ENCODE data around the gene TOR3A. TPM values are rescaled to one million over a fixed set of nuclear protein-coding genes. Genes with fewer than 3 reads are reported as not detected.
A peak's percentile ranks its signal among the peaks of the same experiment; 100 is the strongest.

TOR3A gene
- total and polyA plus RNA-seq, 10 of the 15 experiments (the other 5 are each of a cell fraction or from before 2014, with no cell fraction given), result 8.6 to 87.9 (median 46.3) TPM

DNA sequence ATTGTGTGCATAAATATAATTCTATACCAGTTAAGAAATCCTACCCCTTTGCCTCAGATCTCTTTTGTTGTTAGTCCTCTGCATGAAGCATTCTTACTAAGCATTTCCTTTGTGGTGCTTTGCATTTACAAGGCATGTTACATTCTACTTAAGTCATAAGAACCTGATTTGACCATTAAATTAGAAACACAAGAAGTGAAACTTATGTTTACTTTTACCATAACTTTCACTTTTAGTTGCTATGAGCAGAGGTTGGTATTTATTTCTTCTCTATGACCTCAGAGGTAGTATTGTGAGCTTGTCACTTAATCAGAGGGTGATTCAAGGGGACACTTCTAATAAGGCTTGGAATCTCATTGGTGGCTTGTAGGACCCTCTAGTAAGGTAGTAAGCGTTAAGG, 47.1 kb upstream of the TOR3A start (continued):
- TF ChIP-seq, protein P1, sequence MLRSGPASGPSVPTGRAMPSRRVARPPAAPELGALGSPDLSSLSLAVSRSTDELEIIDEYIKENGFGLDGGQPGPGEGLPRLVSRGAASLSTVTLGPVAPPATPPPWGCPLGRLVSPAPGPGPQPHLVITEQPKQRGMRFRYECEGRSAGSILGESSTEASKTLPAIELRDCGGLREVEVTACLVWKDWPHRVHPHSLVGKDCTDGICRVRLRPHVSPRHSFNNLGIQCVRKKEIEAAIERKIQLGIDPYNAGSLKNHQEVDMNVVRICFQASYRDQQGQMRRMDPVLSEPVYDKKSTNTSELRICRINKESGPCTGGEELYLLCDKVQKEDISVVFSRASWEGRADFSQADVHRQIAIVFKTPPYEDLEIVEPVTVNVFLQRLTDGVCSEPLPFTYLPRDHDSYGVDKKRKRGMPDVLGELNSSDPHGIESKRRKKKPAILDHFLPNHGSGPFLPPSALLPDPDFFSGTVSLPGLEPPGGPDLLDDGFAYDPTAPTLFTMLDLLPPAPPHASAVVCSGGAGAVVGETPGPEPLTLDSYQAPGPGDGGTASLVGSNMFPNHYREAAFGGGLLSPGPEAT (IDR thresholded peaks at IDR 0.05; ENCODE audit: low read depth), result no peak; the same call in 1 of the 2 replicates
- no peak for TF ChIP-seq ESRRA (IDR thresholded peaks at IDR 0.05; ENCODE audit: low read length)
- peak; percentile 83 for TF ChIP-seq TBL1XR1 (IDR thresholded peaks at IDR 0.05; ENCODE audit: low read depth, low read length)
- TF ChIP-seq ZNF217 (IDR thresholded peaks at IDR 0.05), result no peak
- TF ChIP-seq, protein P2, sequence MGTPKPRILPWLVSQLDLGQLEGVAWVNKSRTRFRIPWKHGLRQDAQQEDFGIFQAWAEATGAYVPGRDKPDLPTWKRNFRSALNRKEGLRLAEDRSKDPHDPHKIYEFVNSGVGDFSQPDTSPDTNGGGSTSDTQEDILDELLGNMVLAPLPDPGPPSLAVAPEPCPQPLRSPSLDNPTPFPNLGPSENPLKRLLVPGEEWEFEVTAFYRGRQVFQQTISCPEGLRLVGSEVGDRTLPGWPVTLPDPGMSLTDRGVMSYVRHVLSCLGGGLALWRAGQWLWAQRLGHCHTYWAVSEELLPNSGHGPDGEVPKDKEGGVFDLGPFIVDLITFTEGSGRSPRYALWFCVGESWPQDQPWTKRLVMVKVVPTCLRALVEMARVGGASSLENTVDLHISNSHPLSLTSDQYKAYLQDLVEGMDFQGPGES (IDR thresholded peaks at IDR 0.05), result no peak
- TF ChIP-seq, protein P3, sequence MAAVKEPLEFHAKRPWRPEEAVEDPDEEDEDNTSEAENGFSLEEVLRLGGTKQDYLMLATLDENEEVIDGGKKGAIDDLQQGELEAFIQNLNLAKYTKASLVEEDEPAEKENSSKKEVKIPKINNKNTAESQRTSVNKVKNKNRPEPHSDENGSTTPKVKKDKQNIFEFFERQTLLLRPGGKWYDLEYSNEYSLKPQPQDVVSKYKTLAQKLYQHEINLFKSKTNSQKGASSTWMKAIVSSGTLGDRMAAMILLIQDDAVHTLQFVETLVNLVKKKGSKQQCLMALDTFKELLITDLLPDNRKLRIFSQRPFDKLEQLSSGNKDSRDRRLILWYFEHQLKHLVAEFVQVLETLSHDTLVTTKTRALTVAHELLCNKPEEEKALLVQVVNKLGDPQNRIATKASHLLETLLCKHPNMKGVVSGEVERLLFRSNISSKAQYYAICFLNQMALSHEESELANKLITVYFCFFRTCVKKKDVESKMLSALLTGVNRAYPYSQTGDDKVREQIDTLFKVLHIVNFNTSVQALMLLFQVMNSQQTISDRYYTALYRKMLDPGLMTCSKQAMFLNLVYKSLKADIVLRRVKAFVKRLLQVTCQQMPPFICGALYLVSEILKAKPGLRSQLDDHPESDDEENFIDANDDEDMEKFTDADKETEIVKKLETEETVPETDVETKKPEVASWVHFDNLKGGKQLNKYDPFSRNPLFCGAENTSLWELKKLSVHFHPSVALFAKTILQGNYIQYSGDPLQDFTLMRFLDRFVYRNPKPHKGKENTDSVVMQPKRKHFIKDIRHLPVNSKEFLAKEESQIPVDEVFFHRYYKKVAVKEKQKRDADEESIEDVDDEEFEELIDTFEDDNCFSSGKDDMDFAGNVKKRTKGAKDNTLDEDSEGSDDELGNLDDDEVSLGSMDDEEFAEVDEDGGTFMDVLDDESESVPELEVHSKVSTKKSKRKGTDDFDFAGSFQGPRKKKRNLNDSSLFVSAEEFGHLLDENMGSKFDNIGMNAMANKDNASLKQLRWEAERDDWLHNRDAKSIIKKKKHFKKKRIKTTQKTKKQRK (IDR thresholded peaks at IDR 0.05; ENCODE audit: low read depth, low read length), result no peak
- TF ChIP-seq JUNB (IDR thresholded peaks at IDR 0.05), result peak; percentile 75
- no peak for TF ChIP-seq RELA (IDR thresholded peaks at IDR 0.05; ENCODE audit: borderline replicate concordance, partially characterized antibody)
- TF ChIP-seq RB1 (IDR thresholded peaks at IDR 0.05; ENCODE audit: borderline replicate concordance), result 0 out of 2 replicates have a peak, but pooled peaks have one; percentile 27
- TF ChIP-seq WRNIP1 (IDR thresholded peaks at IDR 0.05; ENCODE audit: borderline replicate concordance, low read depth, low read length), result no peak
- TF ChIP-seq NBN (IDR thresholded peaks at IDR 0.05), result peak; percentile 80; the same call in 1 of the 2 replicates
- TF ChIP-seq MXI1 (IDR thresholded peaks at IDR 0.05; ENCODE audit: low read depth, low read length), result no peak; the same call in 1 of the 2 replicates
- TF ChIP-seq PAX8 (IDR thresholded peaks at IDR 0.05), result no peak
- TF ChIP-seq SUZ12 (IDR thresholded peaks at IDR 0.05; ENCODE audit: unreplicated experiment), result no peak
- TF ChIP-seq BACH1 (IDR thresholded peaks at IDR 0.05; ENCODE audit: borderline replicate concordance), result no peak; the same call in 1 of the 2 replicates
- no peak for TF ChIP-seq ZNF274 (IDR thresholded peaks at IDR 0.05; ENCODE audit: insufficient read depth, insufficient read length)
- TF ChIP-seq IKZF1 (conservative IDR thresholded peaks at IDR 0.05), result no peak
- no peak for TF ChIP-seq TCF12 (IDR thresholded peaks at IDR 0.05; ENCODE audit: low read depth, low read length)
- no peak for TF ChIP-seq NR2C2 (IDR thresholded peaks at IDR 0.05; ENCODE audit: borderline replicate concordance, control insufficient read depth, insufficient read length, low read depth)
- TF ChIP-seq SPI1 (IDR thresholded peaks at IDR 0.05; ENCODE audit: borderline replicate concordance, insufficient read depth, low read depth, low read length), result peak; percentile 55; the same call in 1 of the 2 replicates
- TF ChIP-seq, protein P4, sequence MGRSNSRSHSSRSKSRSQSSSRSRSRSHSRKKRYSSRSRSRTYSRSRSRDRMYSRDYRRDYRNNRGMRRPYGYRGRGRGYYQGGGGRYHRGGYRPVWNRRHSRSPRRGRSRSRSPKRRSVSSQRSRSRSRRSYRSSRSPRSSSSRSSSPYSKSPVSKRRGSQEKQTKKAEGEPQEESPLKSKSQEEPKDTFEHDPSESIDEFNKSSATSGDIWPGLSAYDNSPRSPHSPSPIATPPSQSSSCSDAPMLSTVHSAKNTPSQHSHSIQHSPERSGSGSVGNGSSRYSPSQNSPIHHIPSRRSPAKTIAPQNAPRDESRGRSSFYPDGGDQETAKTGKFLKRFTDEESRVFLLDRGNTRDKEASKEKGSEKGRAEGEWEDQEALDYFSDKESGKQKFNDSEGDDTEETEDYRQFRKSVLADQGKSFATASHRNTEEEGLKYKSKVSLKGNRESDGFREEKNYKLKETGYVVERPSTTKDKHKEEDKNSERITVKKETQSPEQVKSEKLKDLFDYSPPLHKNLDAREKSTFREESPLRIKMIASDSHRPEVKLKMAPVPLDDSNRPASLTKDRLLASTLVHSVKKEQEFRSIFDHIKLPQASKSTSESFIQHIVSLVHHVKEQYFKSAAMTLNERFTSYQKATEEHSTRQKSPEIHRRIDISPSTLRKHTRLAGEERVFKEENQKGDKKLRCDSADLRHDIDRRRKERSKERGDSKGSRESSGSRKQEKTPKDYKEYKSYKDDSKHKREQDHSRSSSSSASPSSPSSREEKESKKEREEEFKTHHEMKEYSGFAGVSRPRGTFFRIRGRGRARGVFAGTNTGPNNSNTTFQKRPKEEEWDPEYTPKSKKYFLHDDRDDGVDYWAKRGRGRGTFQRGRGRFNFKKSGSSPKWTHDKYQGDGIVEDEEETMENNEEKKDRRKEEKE (IDR thresholded peaks at IDR 0.05), result no peak
- TF ChIP-seq EP300 (IDR thresholded peaks at IDR 0.05; ENCODE audit: borderline replicate concordance in 1 of 2, control insufficient read depth in 1 of 2, low read depth in 2 of 2, low read length in 2 of 2), result peak in 1 of 2 experiments; percentile 28; a peak in 2 of 4 replicates
- TF ChIP-seq RAD51 (IDR thresholded peaks at IDR 0.05), result 0 out of 2 replicates have a peak, but pooled peaks have one; percentile 39
- TF ChIP-seq SP1 (IDR thresholded peaks at IDR 0.05; ENCODE audit: low read depth, low read length), result no peak
